OCI-LY7 (cell line): Measurements from ENCODE around the gene RAB3IP. TPM values are rescaled to one million over a fixed set of nuclear protein-coding genes. Genes with fewer than 3 reads are reported as not detected.
A peak's percentile ranks its signal among the peaks of the same experiment; 100 is the strongest.

ENCODE experiments used
- BruUV-seq: library from RNA; stranded (reverse); fragments of 400-500 nt; replicated peaks from 2 replicates; lab custom pipeline; 2021; lab: Mats Ljungman, UMichigan
- CTCF ChIA-PET: fragments of 300-600 bp; sonication (Branson Sonifier 250); formaldehyde crosslinking; loops from one replicate; lab custom pipeline; 2022; ENCODE audit warnings: antibody characterized with exemption; ENCODE audit not compliant: unreplicated experiment; lab: Charles Lee
- POLR2A ChIA-PET: fragments of 300-600 bp; sonication (Branson Sonifier 250); formaldehyde crosslinking; loops from one replicate; lab custom pipeline; 2022; ENCODE audit warnings: antibody characterized with exemption; lab: Charles Lee
- DNase-seq: peaks from one replicate; pipeline ENCODE4 v3.0.0-alpha.2; 2015; ENCODE audit warnings: low spot score
- H2AFZ ChIP-seq: fragments of 200-600 bp; sonication (generic), shearing (Covaris generic); 2 replicates; pipeline ENCODE4 v1.6.1; 2014; ENCODE audit warnings: mild to moderate bottlenecking, antibody characterized with exemption, low read length, moderate library complexity
- H3K27ac ChIP-seq: fragments of 200-600 bp; sonication (generic); 2 replicates; pipeline ENCODE4 v1.5.1; 2014; ENCODE audit warnings: mixed run types, low read depth, mild to moderate bottlenecking, moderate library complexity, low read length, inconsistent platforms; ENCODE audit not compliant: poor library complexity, severe bottlenecking
- H3K36me3 ChIP-seq: fragments of 200-600 bp; sonication (generic); 2 replicates; pipeline ENCODE4 v1.6.1; 2014; ENCODE audit warnings: mild to moderate bottlenecking, antibody characterized with exemption, low read length, moderate library complexity, mixed read lengths; ENCODE audit not compliant: insufficient read depth
- H3K4me1 ChIP-seq: fragments of 200-600 bp; sonication (generic); 2 replicates; pipeline ENCODE4 v1.5.1; 2014; ENCODE audit warnings: mild to moderate bottlenecking, low read length; ENCODE audit not compliant: insufficient read depth, poor library complexity, severe bottlenecking
- H3K4me2 ChIP-seq: fragments of 200-600 bp; sonication (generic); 2 replicates; pipeline ENCODE4 v1.6.1; 2014; ENCODE audit warnings: mild to moderate bottlenecking, low read length
- H3K4me3 ChIP-seq: fragments of 200-600 bp; sonication (generic); 2 replicates; pipeline ENCODE4 v1.5.1; 2014; ENCODE audit warnings: mild to moderate bottlenecking, low read depth, low read length; ENCODE audit not compliant: poor library complexity, severe bottlenecking
- H3K79me2 ChIP-seq: fragments of 200-600 bp; sonication (generic); 2 replicates; pipeline ENCODE4 v1.6.1; 2016; ENCODE audit warnings: low read depth, mild to moderate bottlenecking, low read length, moderate library complexity, mixed read lengths; ENCODE audit not compliant: insufficient read depth
- H3K9me2 ChIP-seq: fragments of 200-600 bp; sonication (generic); 2 replicates; pipeline ENCODE4 v1.6.1; 2016; ENCODE audit warnings: mild to moderate bottlenecking, low read length, mixed read lengths; ENCODE audit not compliant: insufficient read depth
- H3K9me3 ChIP-seq: fragments of 200-600 bp; sonication (generic); 2 replicates; pipeline ENCODE4 v1.6.1; 2014; ENCODE audit warnings: mild to moderate bottlenecking, mixed run types, low read length, mixed read lengths
- H4K20me1 ChIP-seq: fragments of 200-600 bp; sonication (generic); 2 replicates; pipeline ENCODE4 v1.6.1; 2014; ENCODE audit warnings: mild to moderate bottlenecking, antibody characterized with exemption, low read length, moderate library complexity, mixed read lengths; ENCODE audit not compliant: insufficient read depth
- EZH2phosphoT487 ChIP-seq: fragments of 200-600 bp; sonication (generic); IDR thresholded peaks from 2 replicates; pipeline ENCODE4 v1.6.1; 2018; ENCODE audit warnings: low read depth, borderline replicate concordance, mild to moderate bottlenecking, mixed run types, antibody characterized with exemption, low read length, moderate library complexity, mixed read lengths
- intact Hi-C: fragments of 100-400 bp; cut with micrococcal nuclease; formaldehyde crosslinking; loops from one replicate; pipeline ENCODE4 v1.10.0; 2022; ENCODE audit not compliant: unreplicated experiment
- total RNA-seq, 2 experiments: library from RNA; depleted of rRNA in 1 of 2; stranded (reverse); fragments of >200 nt in 1 of 2; shearing (Covaris generic) in 1 of 2; gene quantifications; 2 replicates each; pipeline ENCODE4 v1.2.3, GENCODE V29; 2014 to 2022
- TF ChIP-seq, protein P1 (sequence below): fragments of 200-600 bp; sonication (generic); conservative IDR thresholded peaks from 2 replicates; pipeline ENCODE4 v1.5.1; 2014; ENCODE audit warnings: mild to moderate bottlenecking, antibody characterized with exemption, low read length, moderate library complexity, mixed read lengths

RAB3IP gene
- total RNA-seq, 2 experiments from 2014 or later, result 49.0 to 60.6 TPM

DNA sequence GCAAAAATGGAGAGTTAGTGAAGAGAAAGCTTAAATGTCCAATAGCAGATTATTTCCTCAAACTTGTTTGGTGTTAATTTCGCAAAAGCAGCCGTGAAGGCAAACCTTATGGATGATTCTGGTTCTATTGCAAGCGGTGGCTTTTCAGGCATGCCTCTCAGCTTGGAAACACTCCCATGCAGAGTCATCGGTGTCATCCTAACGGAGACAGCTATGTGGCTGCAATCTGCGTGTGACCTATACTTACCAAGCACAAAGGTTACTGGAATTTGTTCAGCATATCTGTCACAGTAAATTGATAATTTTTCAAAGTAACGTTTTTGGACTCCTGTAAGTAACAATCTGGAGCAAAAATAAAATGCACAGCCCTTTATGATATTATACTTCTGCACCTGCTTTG lies 44.5 kb upstream of the RAB3IP start:
- ChIA-PET CTCF (no interaction called here), POLR2A (interaction anchor here (0.6 kb wide), 1 partner anchor 90 kb away, joined by 3 read pairs; no protein-coding TSS in a partner anchor)
- Histone ChIP-seq H3K9me2 (no peaks in the 10 kb centered on the region), H3K27ac (no peak overlapping the region), H3K36me3 (peaks cover 67% of the 10 kb centered on the region), H4K20me1 (no peaks in the 10 kb centered on the region), H2AFZ (no peak overlapping the region), H3K9me3 (no peaks in the 10 kb centered on the region), H3K79me2 (peaks cover 52% of the 10 kb centered on the region), H3K4me1 (peaks cover 17% of the 10 kb centered on the region), H3K4me2 (no peak overlapping the region), H3K4me3 (no peak overlapping the region)
- TF ChIP-seq, protein P1, sequence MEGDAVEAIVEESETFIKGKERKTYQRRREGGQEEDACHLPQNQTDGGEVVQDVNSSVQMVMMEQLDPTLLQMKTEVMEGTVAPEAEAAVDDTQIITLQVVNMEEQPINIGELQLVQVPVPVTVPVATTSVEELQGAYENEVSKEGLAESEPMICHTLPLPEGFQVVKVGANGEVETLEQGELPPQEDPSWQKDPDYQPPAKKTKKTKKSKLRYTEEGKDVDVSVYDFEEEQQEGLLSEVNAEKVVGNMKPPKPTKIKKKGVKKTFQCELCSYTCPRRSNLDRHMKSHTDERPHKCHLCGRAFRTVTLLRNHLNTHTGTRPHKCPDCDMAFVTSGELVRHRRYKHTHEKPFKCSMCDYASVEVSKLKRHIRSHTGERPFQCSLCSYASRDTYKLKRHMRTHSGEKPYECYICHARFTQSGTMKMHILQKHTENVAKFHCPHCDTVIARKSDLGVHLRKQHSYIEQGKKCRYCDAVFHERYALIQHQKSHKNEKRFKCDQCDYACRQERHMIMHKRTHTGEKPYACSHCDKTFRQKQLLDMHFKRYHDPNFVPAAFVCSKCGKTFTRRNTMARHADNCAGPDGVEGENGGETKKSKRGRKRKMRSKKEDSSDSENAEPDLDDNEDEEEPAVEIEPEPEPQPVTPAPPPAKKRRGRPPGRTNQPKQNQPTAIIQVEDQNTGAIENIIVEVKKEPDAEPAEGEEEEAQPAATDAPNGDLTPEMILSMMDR, result no peak
- TF ChIP-seq EZH2phosphoT487, result no peak
- intact Hi-C loops, result no loop called here
- DNase-seq, result no peak
- BruUV-seq, result no TSS peak

DNA sequence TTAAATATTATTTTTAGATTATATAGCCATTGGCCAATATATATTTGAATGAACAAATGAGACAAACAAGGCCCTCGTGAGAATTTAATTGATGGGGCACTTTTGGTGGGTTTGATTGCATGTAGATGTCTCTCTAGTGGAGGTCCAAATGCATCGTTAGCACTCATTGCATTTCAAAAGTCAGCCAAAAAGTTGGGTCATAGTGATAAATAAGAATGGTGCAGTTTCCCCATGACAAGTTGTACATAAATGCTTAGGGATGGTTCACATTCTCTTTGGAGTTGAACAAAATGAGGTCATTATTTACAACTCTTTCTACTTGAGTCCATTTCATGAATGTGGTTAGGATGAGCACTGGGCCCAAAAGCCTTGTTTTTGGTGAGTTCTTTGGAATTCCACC lies 40.6 kb upstream of the RAB3IP start:
- H3K27ac ChIP-seq, result peak overlapping the region; percentile 98
- H3K4me1 ChIP-seq, result peaks cover 43% of the 10 kb centered on the region
- peak overlapping the region; percentile 77; the same call in 1 of the 2 replicates for H2AFZ ChIP-seq
- no peak for TF ChIP-seq EZH2phosphoT487
- TF ChIP-seq, protein P1, result no peak
- DNase-seq, result peak; percentile 26
- H3K36me3 ChIP-seq, result peaks cover 36% of the 10 kb centered on the region
- CTCF ChIA-PET, result no interaction called here
- POLR2A ChIA-PET, result interaction anchor here (0.6 to 1.6 kb wide), 8 partner anchors 16 to 1914 kb away, joined by 3 to 6 read pairs (median 3); partner anchors contain the start of gene CCT2
- peaks cover 52% of the 10 kb centered on the region for H3K79me2 ChIP-seq
- H3K4me2 ChIP-seq, result peak overlapping the region; percentile 77
- BruUV-seq, result TSS peak; percentile 87
- H3K9me2 ChIP-seq, result no peaks in the 10 kb centered on the region
- peak overlapping the region; percentile 95 for H3K4me3 ChIP-seq
- H3K9me3 ChIP-seq, result no peaks in the 10 kb centered on the region
- intact Hi-C loops, result no loop called here
- no peaks in the 10 kb centered on the region for H4K20me1 ChIP-seq
